ENCODE results near the gene NPW. TPM values are rescaled to one million over a fixed set of nuclear protein-coding genes. Genes with fewer than 3 reads are reported as not detected.
A peak's percentile ranks its signal among the peaks of the same experiment; 100 is the strongest.

NPW gene
- total RNA-seq, 1 donor = not detected

DNA sequence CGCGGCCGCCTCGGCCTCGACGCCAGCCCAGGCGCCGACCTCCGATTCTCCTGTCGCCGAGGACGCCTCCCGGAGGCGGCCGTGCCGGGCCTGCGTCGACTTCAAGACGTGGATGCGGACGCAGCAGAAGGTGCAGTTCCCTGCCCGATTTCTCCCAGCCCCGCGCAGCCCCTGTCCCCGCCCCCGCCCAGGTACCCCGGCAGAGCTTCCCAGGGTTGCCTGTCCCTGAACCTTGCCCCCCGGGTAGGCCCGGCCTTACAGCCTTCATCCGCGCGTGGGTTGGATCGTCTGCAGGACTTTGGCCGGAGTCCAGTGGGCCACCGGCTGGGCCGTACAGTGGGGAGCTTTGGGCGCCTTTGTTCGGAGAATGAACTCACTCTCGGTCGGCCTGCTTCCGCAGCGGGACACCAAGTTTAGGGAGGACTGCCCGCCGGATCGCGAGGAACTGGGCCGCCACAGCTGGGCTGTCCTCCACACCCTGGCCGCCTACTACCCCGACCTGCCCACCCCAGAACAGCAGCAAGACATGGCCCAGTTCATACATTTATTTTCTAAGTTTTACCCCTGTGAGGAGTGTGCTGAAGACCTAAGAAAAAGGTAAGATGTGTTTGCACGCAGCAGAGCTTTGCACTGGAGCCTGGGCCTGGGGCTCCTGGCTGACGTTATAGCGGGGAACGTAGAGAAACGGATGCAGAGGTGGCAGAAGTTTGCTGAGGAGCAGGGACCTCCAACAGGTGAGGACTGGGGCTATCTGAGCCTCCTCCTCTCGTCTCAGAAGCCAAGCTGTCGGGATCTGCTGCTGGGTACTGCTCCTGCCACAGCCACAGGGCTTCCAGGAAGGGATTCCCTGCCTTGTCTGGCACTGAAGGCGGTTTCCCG lies 35.0 kb upstream of the NPW start:
- TF ChIP-seq, protein P1, sequence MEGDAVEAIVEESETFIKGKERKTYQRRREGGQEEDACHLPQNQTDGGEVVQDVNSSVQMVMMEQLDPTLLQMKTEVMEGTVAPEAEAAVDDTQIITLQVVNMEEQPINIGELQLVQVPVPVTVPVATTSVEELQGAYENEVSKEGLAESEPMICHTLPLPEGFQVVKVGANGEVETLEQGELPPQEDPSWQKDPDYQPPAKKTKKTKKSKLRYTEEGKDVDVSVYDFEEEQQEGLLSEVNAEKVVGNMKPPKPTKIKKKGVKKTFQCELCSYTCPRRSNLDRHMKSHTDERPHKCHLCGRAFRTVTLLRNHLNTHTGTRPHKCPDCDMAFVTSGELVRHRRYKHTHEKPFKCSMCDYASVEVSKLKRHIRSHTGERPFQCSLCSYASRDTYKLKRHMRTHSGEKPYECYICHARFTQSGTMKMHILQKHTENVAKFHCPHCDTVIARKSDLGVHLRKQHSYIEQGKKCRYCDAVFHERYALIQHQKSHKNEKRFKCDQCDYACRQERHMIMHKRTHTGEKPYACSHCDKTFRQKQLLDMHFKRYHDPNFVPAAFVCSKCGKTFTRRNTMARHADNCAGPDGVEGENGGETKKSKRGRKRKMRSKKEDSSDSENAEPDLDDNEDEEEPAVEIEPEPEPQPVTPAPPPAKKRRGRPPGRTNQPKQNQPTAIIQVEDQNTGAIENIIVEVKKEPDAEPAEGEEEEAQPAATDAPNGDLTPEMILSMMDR (IDR thresholded peaks at IDR 0.05; ENCODE audit: extremely low read depth, low read depth, low read length) = no peak
- peaks cover 12% of the 10 kb centered on the region for H3K79me2 ChIP-seq (ENCODE audit: insufficient read depth, low read length)
- no peak overlapping the region for H3K27ac ChIP-seq (ENCODE audit: low read depth, low read length)
- peaks cover 48% of the 10 kb centered on the region for H3K27me3 ChIP-seq (ENCODE audit: insufficient read depth, low read length)
- H3K4me2 ChIP-seq (ENCODE audit: insufficient read depth, low read length) = peak overlapping the region; percentile 95
- H3K9me3 ChIP-seq (ENCODE audit: low read depth, low read length) = no peaks in the 10 kb centered on the region
- DNase-seq (ENCODE audit: insufficient read length, low spot score, missing footprints) = peak; percentile 93
- H3K4me1 ChIP-seq (ENCODE audit: insufficient read depth, low read length) = peaks cover 10% of the 10 kb centered on the region
- H2AFZ ChIP-seq (ENCODE audit: low read length) = peak overlapping the region; percentile 62
- peaks cover 14% of the 10 kb centered on the region for H4K20me1 ChIP-seq (ENCODE audit: insufficient read depth, low read length)
- peak overlapping the region; percentile 85 for H3K4me3 ChIP-seq (ENCODE audit: insufficient read depth, low read length)
- H3K36me3 ChIP-seq (ENCODE audit: insufficient read depth, low read length) = peaks cover 11% of the 10 kb centered on the region

DNA sequence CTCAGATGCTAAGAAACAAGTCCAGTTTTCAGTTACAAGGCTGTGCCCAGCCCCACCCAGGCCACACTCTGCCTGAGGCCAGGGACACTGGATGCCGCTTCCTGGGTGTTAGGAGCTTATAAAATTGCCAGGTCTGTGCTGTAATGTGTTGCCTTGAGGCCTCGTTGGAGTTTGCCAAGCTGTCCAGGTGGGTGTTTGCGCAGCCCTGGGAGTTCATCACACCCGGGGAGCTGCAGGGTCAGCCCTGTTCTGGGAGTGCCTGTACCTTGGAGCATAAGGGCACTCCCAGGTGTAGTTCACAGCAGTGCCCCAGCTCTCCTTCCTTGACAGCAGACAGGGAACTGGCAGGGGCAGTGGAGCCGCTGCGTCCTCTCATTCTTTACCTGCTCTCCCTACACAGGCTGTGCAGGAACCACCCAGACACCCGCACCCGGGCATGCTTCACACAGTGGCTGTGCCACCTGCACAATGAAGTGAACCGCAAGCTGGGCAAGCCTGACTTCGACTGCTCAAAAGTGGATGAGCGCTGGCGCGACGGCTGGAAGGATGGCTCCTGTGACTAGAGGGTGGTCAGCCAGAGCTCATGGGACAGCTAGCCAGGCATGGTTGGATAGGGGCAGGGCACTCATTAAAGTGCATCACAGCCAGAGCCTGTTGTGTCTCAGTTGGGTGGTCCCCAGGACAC lies 34.0 kb upstream of the NPW start:
- peaks cover 9% of the 10 kb centered on the region for H4K20me1 ChIP-seq (ENCODE audit: insufficient read depth, low read length)

DNA sequence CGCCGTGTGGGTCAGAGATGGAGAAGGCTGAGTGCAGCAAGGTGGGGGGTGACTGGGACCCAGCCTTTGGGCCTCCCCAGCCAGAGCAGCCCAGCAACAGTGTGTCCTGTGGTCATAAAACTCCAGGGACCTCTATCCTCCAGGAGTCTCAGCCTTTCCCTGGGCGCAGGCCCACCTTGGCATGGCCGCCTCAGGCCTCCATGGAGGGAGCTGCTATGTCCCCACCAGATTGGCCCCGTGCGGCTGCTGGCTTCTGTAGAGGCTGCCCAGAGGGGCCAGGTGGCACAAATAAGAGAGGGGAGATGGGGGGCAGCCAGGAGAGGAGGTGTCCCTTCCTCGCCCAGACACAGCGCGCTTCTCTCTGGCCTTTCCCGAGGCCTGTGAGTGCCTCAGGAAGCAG lies 32.4 kb upstream of the NPW start:
- H3K4me1 ChIP-seq (ENCODE audit: insufficient read depth, low read length) = peaks cover 10% of the 10 kb centered on the region
- no peaks in the 10 kb centered on the region for H3K9me3 ChIP-seq (ENCODE audit: low read depth, low read length)
- H3K36me3 ChIP-seq (ENCODE audit: insufficient read depth, low read length) = peaks cover 11% of the 10 kb centered on the region
- peaks cover 39% of the 10 kb centered on the region for H3K27me3 ChIP-seq (ENCODE audit: insufficient read depth, low read length)
- H3K4me2 ChIP-seq (ENCODE audit: insufficient read depth, low read length) = no peak overlapping the region
- TF ChIP-seq, protein P1 (IDR thresholded peaks at IDR 0.05; ENCODE audit: extremely low read depth, low read depth, low read length) = no peak
- no peak for DNase-seq (ENCODE audit: insufficient read length, low spot score, missing footprints)
- no peak overlapping the region for H3K4me3 ChIP-seq (ENCODE audit: insufficient read depth, low read length)
- no peak overlapping the region for H3K27ac ChIP-seq (ENCODE audit: low read depth, low read length)
- peaks cover 12% of the 10 kb centered on the region for H3K79me2 ChIP-seq (ENCODE audit: insufficient read depth, low read length)
- H2AFZ ChIP-seq (ENCODE audit: low read length) = no peak overlapping the region
- H4K20me1 ChIP-seq (ENCODE audit: insufficient read depth, low read length) = peaks cover 5% of the 10 kb centered on the region

More for the DNA sequence above, 34.0 kb upstream of the NPW start:
- no peak for DNase-seq (ENCODE audit: insufficient read length, low spot score, missing footprints)
- peaks cover 43% of the 10 kb centered on the region for H3K27me3 ChIP-seq (ENCODE audit: insufficient read depth, low read length)
- no peak overlapping the region for H3K27ac ChIP-seq (ENCODE audit: low read depth, low read length)
- H3K4me3 ChIP-seq (ENCODE audit: insufficient read depth, low read length) = peak overlapping the region; percentile 85
- peak overlapping the region; percentile 95 for H3K4me2 ChIP-seq (ENCODE audit: insufficient read depth, low read length)
- peaks cover 10% of the 10 kb centered on the region for H3K4me1 ChIP-seq (ENCODE audit: insufficient read depth, low read length)
- peaks cover 12% of the 10 kb centered on the region for H3K79me2 ChIP-seq (ENCODE audit: insufficient read depth, low read length)
- H3K36me3 ChIP-seq (ENCODE audit: insufficient read depth, low read length) = peaks cover 11% of the 10 kb centered on the region
- TF ChIP-seq, protein P1 (IDR thresholded peaks at IDR 0.05; ENCODE audit: extremely low read depth, low read depth, low read length) = no peak
- H3K9me3 ChIP-seq (ENCODE audit: low read depth, low read length) = no peaks in the 10 kb centered on the region
- H2AFZ ChIP-seq (ENCODE audit: low read length) = no peak overlapping the region
